ENCODE measurements around the gene UBL3. TPM values are rescaled to one million over a fixed set of nuclear protein-coding genes. Genes with fewer than 3 reads are reported as not detected.

The UBL3 gene
- polyA plus RNA-seq, 1 experiment = 24.7 TPM

DNA sequence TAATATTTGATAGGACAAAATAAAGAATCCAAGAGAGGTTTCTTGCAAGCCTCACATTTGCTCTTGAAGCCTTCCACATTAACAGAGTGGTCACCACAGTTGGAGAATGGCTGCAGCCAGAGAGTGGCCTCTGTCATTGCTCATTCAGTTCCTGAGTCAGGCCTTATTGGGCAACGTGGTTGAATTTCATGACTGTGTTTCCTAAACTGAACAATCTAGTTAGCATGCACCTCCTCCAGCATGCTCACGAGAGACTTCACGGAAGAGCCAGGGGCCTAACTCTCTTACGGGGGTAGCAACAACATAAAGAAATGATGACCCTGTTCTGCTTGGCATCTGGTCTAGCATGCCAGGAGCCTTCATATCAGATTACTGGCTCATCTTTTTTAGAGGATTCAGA is 9.6 kb upstream of the UBL3 start:
- DNase-seq (ENCODE audit: low read depth, low spot score) = no peak
- no peaks in the 10 kb centered on the region for H3K9me3 ChIP-seq (ENCODE audit: control insufficient read depth, insufficient read depth, low read length)
- TF ChIP-seq, protein P1, sequence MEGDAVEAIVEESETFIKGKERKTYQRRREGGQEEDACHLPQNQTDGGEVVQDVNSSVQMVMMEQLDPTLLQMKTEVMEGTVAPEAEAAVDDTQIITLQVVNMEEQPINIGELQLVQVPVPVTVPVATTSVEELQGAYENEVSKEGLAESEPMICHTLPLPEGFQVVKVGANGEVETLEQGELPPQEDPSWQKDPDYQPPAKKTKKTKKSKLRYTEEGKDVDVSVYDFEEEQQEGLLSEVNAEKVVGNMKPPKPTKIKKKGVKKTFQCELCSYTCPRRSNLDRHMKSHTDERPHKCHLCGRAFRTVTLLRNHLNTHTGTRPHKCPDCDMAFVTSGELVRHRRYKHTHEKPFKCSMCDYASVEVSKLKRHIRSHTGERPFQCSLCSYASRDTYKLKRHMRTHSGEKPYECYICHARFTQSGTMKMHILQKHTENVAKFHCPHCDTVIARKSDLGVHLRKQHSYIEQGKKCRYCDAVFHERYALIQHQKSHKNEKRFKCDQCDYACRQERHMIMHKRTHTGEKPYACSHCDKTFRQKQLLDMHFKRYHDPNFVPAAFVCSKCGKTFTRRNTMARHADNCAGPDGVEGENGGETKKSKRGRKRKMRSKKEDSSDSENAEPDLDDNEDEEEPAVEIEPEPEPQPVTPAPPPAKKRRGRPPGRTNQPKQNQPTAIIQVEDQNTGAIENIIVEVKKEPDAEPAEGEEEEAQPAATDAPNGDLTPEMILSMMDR (IDR thresholded peaks at IDR 0.05; ENCODE audit: low read depth, low read length) = no peak
- H3K4me3 ChIP-seq (ENCODE audit: low read depth, low read length) = no peak overlapping the region
- ChIA-PET CTCF (interaction anchor here (1.0 kb wide), 1 partner anchor 10 kb away, joined by 5 read pairs; the partner anchor contains the start of gene UBL3), POLR2A (no interaction called here)
- H3K27ac ChIP-seq (ENCODE audit: low read depth, low read length) = no peak overlapping the region
- H3K27me3 ChIP-seq (ENCODE audit: control insufficient read depth, insufficient read depth, low read length) = no peaks in the 10 kb centered on the region

DNA sequence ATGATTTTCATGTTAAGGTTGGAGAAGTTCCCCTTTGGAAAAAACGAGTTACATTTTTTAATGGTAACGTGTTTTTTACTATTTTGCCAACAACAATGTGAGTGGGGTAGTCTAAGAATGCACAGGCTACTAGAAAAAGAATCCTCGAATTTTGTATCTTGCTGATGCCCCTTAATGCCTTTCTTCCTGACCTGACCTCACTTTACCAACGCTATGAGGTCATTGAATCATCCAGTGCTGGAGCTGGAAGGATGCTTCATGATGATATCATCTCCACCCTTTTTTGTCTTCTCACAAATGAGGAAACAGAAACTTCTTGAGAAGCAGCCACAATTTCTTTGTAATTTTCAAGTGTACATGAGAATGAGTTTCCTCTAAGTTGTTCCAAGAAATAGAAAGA is 8.2 kb upstream of the UBL3 start:
- Histone ChIP-seq H3K27me3 (ENCODE audit: control insufficient read depth, insufficient read depth, low read length) (no peaks in the 10 kb centered on the region), H3K4me3 (ENCODE audit: low read depth, low read length) (no peak overlapping the region), H3K9me3 (ENCODE audit: control insufficient read depth, insufficient read depth, low read length) (no peaks in the 10 kb centered on the region), H3K27ac (ENCODE audit: low read depth, low read length) (no peak overlapping the region)
- ChIA-PET POLR2A (no interaction called here), CTCF (no interaction called here)
- no peak for DNase-seq (ENCODE audit: low read depth, low spot score)
- TF ChIP-seq, protein P1 (IDR thresholded peaks at IDR 0.05; ENCODE audit: low read depth, low read length) = no peak

DNA sequence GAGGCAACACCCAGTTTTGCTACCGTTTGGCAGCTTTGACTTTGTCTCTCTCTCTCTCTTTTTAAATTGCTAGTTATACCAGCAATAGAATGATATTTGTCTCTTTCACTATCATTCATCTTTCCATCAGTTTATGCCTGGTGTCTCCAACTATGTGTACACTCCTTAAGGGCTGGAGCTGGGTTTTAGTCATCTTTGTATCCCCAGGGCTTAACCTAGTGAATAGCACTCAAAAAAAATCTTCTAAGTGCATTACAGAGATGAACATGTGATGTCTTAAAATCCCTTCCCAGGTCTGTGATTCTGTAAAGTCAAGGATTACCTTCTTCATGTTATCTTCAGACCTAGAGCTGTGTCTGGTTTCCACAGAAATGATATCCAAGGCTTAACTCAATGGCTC is 7.8 kb upstream of the UBL3 start:
- Histone ChIP-seq H3K4me3 (ENCODE audit: low read depth, low read length) (no peak overlapping the region), H3K9me3 (ENCODE audit: control insufficient read depth, insufficient read depth, low read length) (no peaks in the 10 kb centered on the region), H3K27ac (ENCODE audit: low read depth, low read length) (no peak overlapping the region), H3K27me3 (ENCODE audit: control insufficient read depth, insufficient read depth, low read length) (no peaks in the 10 kb centered on the region)
- POLR2A ChIA-PET = no interaction called here
- no peak for DNase-seq (ENCODE audit: low read depth, low spot score)
- TF ChIP-seq, protein P1 (IDR thresholded peaks at IDR 0.05; ENCODE audit: low read depth, low read length) = no peak
- CTCF ChIA-PET = interaction anchor here (1.1 kb wide), 1 partner anchor 12 kb away, joined by 3 read pairs; no protein-coding TSS in a partner anchor

DNA sequence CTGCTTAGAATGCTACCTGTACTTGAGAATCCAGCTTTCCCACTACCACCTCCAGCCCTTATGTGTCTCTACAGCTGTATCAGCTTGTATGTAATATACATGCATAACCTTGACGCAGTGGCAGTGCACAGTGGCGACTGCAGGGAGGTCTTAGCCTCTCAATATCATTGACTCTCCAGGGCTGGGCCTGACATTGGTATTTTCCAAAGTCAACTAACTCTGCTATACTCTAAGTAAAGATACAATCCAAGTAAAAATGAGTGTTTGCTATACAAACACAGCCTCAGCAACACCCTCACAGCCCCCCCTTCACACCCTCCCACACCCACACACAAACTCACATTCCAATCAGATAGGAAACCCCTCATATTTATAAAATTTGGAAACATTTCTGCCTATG is 6.7 kb upstream of the UBL3 start:
- TF ChIP-seq, protein P1 (IDR thresholded peaks at IDR 0.05; ENCODE audit: low read depth, low read length) = no peak
- Histone ChIP-seq H3K9me3 (ENCODE audit: control insufficient read depth, insufficient read depth, low read length) (no peaks in the 10 kb centered on the region), H3K27ac (ENCODE audit: low read depth, low read length) (no peak overlapping the region), H3K27me3 (ENCODE audit: control insufficient read depth, insufficient read depth, low read length) (no peaks in the 10 kb centered on the region), H3K4me3 (ENCODE audit: low read depth, low read length) (no peak overlapping the region)
- no peak for DNase-seq (ENCODE audit: low read depth, low spot score)
- ChIA-PET CTCF (interaction anchor here (1.1 kb wide), 1 partner anchor 11 kb away, joined by 3 read pairs; no protein-coding TSS in a partner anchor), POLR2A (no interaction called here)

DNA sequence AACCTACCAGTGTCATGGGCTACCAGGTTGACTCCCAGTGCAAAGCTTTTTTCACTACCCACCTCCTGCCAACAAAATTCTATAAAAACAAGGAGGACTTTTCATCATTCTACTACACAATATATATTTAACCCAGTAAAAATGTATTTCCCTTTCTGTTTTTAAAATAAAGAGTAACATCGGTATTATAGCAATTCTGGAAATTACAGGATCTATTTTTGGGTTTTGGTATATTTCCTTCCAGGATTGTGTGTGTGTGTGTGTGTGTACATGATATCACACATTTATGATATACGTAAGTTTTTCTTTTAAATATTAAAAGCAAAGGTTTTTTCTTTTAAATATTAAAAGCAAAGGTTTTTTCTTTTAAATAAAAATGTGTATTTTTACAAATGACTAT is 6.0 kb upstream of the UBL3 start:
- Histone ChIP-seq H3K27ac (ENCODE audit: low read depth, low read length) (no peak overlapping the region), H3K27me3 (ENCODE audit: control insufficient read depth, insufficient read depth, low read length) (no peaks in the 10 kb centered on the region), H3K4me3 (ENCODE audit: low read depth, low read length) (no peak overlapping the region), H3K9me3 (ENCODE audit: control insufficient read depth, insufficient read depth, low read length) (no peaks in the 10 kb centered on the region)
- TF ChIP-seq, protein P1 (IDR thresholded peaks at IDR 0.05; ENCODE audit: low read depth, low read length) = no peak
- CTCF ChIA-PET = no interaction called here
- DNase-seq (ENCODE audit: low read depth, low spot score) = no peak
- POLR2A ChIA-PET = no interaction called here
